AG04450 (cell line): ENCODE results near the gene CMSS1. TPM values are rescaled to one million over a fixed set of nuclear protein-coding genes. Genes with fewer than 3 reads are reported as not detected.

Experiments used
- CTCF ChIA-PET: fragments of 300-600, 350-600 bp; formaldehyde crosslinking; extraction: SDS; loops from one replicate; lab custom pipeline; 2022; ENCODE audit warnings: antibody characterized with exemption, inconsistent platforms; lab: Charles Lee
- POLR2A ChIA-PET: fragments of 350-600 bp; formaldehyde crosslinking; extraction: SDS; loops from one replicate; lab custom pipeline; 2021; ENCODE audit warnings: antibody characterized with exemption, inconsistent platforms; lab: Yijun Ruan, JAX
- DNase-seq: peaks from one replicate; pipeline ENCODE4 v3.0.0-alpha.2; 2011; ENCODE audit warnings: low read depth, low spot score
- H3K27ac ChIP-seq: one replicate; pipeline ENCODE4 v1.5.1; 2012; ENCODE audit warnings: low read depth, low read length, control low read depth
- H3K27me3 ChIP-seq: one replicate; pipeline ENCODE4 v1.6.0; 2012; ENCODE audit warnings: low read length; ENCODE audit not compliant: control insufficient read depth, insufficient read depth
- H3K4me3 ChIP-seq: 2 replicates; pipeline ENCODE4 v1.5.1; 2011; ENCODE audit warnings: mild to moderate bottlenecking, low read depth, low read length, control low read depth
- H3K9me3 ChIP-seq: 2 replicates; pipeline ENCODE4 v1.5.1; 2012; ENCODE audit warnings: low read length; ENCODE audit not compliant: control insufficient read depth, insufficient read depth
- CTCF ChIP-seq: IDR thresholded peaks from 2 replicates; pipeline ENCODE4 v1.5.1; 2011; ENCODE audit warnings: low read depth, low read length, control low read depth, inconsistent platforms
- polyA plus RNA-seq: library from polyadenylated mRNA; depleted of rRNA; stranded (reverse); fragments of >200 nt; gene quantifications from 2 replicates; pipeline ENCODE4 v1.2.3, GENCODE V29; 2011

Gene CMSS1
- polyA plus RNA-seq, 1 experiment, result 15.7 TPM

GRCh38 chr3:99921986-99922385, 104.3 kb downstream of the CMSS1 start:
- Histone ChIP-seq H3K27ac (no peak overlapping the region), H3K27me3 (no peaks in the 10 kb centered on the region), H3K4me3 (no peak overlapping the region), H3K9me3 (no peaks in the 10 kb centered on the region)
- ChIA-PET CTCF (no interaction called here), POLR2A (no interaction called here)
- no peak for DNase-seq
- TF ChIP-seq CTCF, result no peak

GRCh38 chr3:99923873-99924272, 106.2 kb downstream of the CMSS1 start:
- Histone ChIP-seq H3K27ac (no peak overlapping the region), H3K9me3 (no peaks in the 10 kb centered on the region), H3K27me3 (no peaks in the 10 kb centered on the region), H3K4me3 (no peak overlapping the region)
- POLR2A ChIA-PET, result no interaction called here
- no peak for DNase-seq
- TF ChIP-seq CTCF, result no peak
- CTCF ChIA-PET, result no interaction called here

GRCh38 chr3:99925584-99926230, 108.0 kb downstream of the CMSS1 start:
- ChIA-PET CTCF (interaction anchor here (1.2 kb wide), 1 partner anchor 94 kb away, joined by 4 read pairs; no protein-coding TSS in a partner anchor), POLR2A (no interaction called here)
- no peak overlapping the region for H3K4me3 ChIP-seq
- no peaks in the 10 kb centered on the region for H3K27me3 ChIP-seq
- peak; percentile 39 for DNase-seq
- no peak overlapping the region for H3K27ac ChIP-seq
- no peaks in the 10 kb centered on the region for H3K9me3 ChIP-seq
- no peak for TF ChIP-seq CTCF

- no peak for DNase-seq
- ChIA-PET POLR2A (no interaction called here), CTCF (no interaction called here)
- no peak for TF ChIP-seq CTCF
- H3K9me3 ChIP-seq, result no peaks in the 10 kb centered on the region
- H3K4me3 ChIP-seq, result no peak overlapping the region
- no peaks in the 10 kb centered on the region for H3K27me3 ChIP-seq
- no peak overlapping the region for H3K27ac ChIP-seq
Observed at GRCh38 chr3:99927671-99928457, 110.2 kb downstream of the CMSS1 start.
